DOHH2 (cell line): ENCODE results near the gene KIRREL3.

Experiments used
- H3F3A ChIP-seq: fragments of 200-600 bp; sonication (generic), shearing (Covaris generic); 2 replicates; pipeline ENCODE4 v1.6.0; 2016; ENCODE audit warnings: antibody characterized with exemption, mild to moderate bottlenecking; ENCODE audit not compliant: control insufficient read depth, insufficient read depth
- H3K27ac ChIP-seq: fragments of 200-600 bp; sonication (generic); 2 replicates; pipeline ENCODE4 v1.5.1; 2014; ENCODE audit warnings: low read depth, mild to moderate bottlenecking, low read length, moderate library complexity
- H3K27me3 ChIP-seq: fragments of 200-600 bp; sonication (generic); 2 replicates; pipeline ENCODE4 v1.6.1; 2014; ENCODE audit warnings: mild to moderate bottlenecking, low read length, mixed read lengths; ENCODE audit not compliant: control insufficient read depth
- H3K36me3 ChIP-seq: fragments of 200-600 bp; sonication (generic); 2 replicates; pipeline ENCODE4 v1.6.1; 2014; ENCODE audit warnings: mild to moderate bottlenecking, low read length, moderate library complexity, mixed read lengths; ENCODE audit not compliant: control insufficient read depth
- H3K4me1 ChIP-seq: fragments of 200-600 bp; sonication (generic); 2 replicates; pipeline ENCODE4 v1.6.1; 2014; ENCODE audit warnings: mild to moderate bottlenecking, low read length, mixed read lengths; ENCODE audit not compliant: control insufficient read depth
- H3K4me2 ChIP-seq: fragments of 200-600 bp; sonication (generic); 2 replicates; pipeline ENCODE4 v1.6.0; 2014; ENCODE audit warnings: mild to moderate bottlenecking, low read length, moderate library complexity
- H3K4me3 ChIP-seq: fragments of 200-600 bp; sonication (generic); 2 replicates; pipeline ENCODE4 v1.5.1; 2014; ENCODE audit warnings: mild to moderate bottlenecking, low read length, mixed read lengths
- H3K79me2 ChIP-seq: fragments of 200-600 bp; sonication (generic); 2 replicates; pipeline ENCODE4 v1.6.1; 2014; ENCODE audit warnings: mild to moderate bottlenecking, low read length, mixed read lengths; ENCODE audit not compliant: control insufficient read depth
- H3K9me2 ChIP-seq: fragments of 200-600 bp; sonication (generic); replicated peaks from 2 replicates; pipeline ENCODE4 v1.6.1; 2014; ENCODE audit warnings: mild to moderate bottlenecking, low read length, mixed read lengths; ENCODE audit not compliant: control insufficient read depth
- H3K9me3 ChIP-seq: fragments of 200-600 bp; sonication (generic); 2 replicates; pipeline ENCODE4 v1.6.1; 2014; ENCODE audit warnings: antibody characterized with exemption, low read length, mixed read lengths; ENCODE audit not compliant: control insufficient read depth, insufficient read depth
- H4K20me1 ChIP-seq: fragments of 200-600 bp; sonication (generic); 2 replicates; pipeline ENCODE4 v1.6.0; 2014; ENCODE audit warnings: low read depth, mild to moderate bottlenecking, antibody characterized with exemption, low read length, moderate library complexity; ENCODE audit not compliant: control insufficient read depth, insufficient read depth
- EZH2phosphoT487 ChIP-seq: fragments of 200-600 bp; sonication (generic); IDR thresholded peaks from 2 replicates; pipeline ENCODE4 v1.6.1; 2017; ENCODE audit warnings: borderline replicate concordance, mild to moderate bottlenecking, antibody characterized with exemption, low read length, moderate library complexity, mixed read lengths
- TF ChIP-seq, protein P1 (sequence below): fragments of 200-600 bp; sonication (generic); IDR thresholded peaks from one replicate; pipeline ENCODE4 v1.5.1; 2014; ENCODE audit warnings: antibody characterized with exemption, mild to moderate bottlenecking, low read depth, low read length; ENCODE audit not compliant: poor library complexity, severe bottlenecking

Gene KIRREL3

DNA sequence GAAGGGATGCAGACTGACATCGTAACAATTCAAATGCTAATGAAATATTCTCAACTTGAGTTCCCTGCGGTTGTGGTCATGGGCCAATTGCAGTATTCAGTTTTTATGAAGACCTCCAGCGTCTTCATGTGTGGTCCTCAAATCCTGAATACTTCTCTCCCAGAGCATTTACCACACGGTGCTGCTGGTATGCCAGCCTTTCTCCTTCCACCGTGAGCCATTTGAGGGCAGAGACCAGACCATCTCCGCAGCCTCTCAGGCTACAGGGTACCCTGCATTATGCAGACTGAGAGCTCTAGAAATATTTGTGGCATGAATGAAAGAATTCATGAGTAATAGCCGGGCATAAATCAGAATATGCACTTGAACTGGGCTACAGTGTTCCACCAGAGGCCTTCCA, 355.4 kb downstream of the KIRREL3 start:
- Histone ChIP-seq H3K27me3 (no peaks in the 10 kb centered on the region), H3F3A (no peaks in the 10 kb centered on the region), H3K79me2 (no peaks in the 10 kb centered on the region), H3K4me3 (no peak overlapping the region), H3K4me1 (no peaks in the 10 kb centered on the region), H3K36me3 (no peaks in the 10 kb centered on the region), H3K9me2 (no peaks in the 10 kb centered on the region), H4K20me1 (no peaks in the 10 kb centered on the region), H3K27ac (no peak overlapping the region), H3K9me3 (no peaks in the 10 kb centered on the region), H3K4me2 (no peak overlapping the region)
- TF ChIP-seq EZH2phosphoT487, result no peak
- TF ChIP-seq, protein P1, sequence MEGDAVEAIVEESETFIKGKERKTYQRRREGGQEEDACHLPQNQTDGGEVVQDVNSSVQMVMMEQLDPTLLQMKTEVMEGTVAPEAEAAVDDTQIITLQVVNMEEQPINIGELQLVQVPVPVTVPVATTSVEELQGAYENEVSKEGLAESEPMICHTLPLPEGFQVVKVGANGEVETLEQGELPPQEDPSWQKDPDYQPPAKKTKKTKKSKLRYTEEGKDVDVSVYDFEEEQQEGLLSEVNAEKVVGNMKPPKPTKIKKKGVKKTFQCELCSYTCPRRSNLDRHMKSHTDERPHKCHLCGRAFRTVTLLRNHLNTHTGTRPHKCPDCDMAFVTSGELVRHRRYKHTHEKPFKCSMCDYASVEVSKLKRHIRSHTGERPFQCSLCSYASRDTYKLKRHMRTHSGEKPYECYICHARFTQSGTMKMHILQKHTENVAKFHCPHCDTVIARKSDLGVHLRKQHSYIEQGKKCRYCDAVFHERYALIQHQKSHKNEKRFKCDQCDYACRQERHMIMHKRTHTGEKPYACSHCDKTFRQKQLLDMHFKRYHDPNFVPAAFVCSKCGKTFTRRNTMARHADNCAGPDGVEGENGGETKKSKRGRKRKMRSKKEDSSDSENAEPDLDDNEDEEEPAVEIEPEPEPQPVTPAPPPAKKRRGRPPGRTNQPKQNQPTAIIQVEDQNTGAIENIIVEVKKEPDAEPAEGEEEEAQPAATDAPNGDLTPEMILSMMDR, result no peak

DNA sequence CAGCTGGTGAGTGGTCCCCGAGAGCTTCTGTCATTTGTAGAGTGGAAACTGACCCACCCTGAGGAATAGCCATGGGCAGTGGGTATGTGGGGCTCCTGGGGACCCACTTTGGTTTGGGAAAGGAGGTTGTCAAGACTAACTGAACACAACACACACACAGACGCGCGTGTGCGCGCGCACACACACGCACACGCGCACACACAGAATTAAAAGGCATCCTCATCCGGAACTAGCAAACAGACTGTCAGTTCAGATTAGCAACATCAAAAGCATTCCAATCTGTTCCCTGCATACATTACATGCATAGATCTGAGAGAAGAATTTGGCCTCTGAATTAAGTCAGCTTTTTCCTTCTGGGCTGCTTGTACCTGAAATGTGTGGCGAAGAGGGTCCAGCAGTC, 360.4 kb downstream of the KIRREL3 start:
- 0 out of 2 replicates have a peak, but pooled peaks cover 3% of the 10 kb centered on the region for H3K27me3 ChIP-seq
- no peak for TF ChIP-seq EZH2phosphoT487
- TF ChIP-seq, protein P1, result no peak
- H3K4me3 ChIP-seq, result no peak overlapping the region
- H3K4me2 ChIP-seq, result no peak overlapping the region
- H3K36me3 ChIP-seq, result no peaks in the 10 kb centered on the region
- H3K27ac ChIP-seq, result no peak overlapping the region
- no peaks in the 10 kb centered on the region for H3K9me3 ChIP-seq
- H3F3A ChIP-seq, result no peaks in the 10 kb centered on the region
- H3K79me2 ChIP-seq, result no peaks in the 10 kb centered on the region
- H3K9me2 ChIP-seq, result no peaks in the 10 kb centered on the region
- H4K20me1 ChIP-seq, result no peaks in the 10 kb centered on the region
- no peaks in the 10 kb centered on the region for H3K4me1 ChIP-seq

DNA sequence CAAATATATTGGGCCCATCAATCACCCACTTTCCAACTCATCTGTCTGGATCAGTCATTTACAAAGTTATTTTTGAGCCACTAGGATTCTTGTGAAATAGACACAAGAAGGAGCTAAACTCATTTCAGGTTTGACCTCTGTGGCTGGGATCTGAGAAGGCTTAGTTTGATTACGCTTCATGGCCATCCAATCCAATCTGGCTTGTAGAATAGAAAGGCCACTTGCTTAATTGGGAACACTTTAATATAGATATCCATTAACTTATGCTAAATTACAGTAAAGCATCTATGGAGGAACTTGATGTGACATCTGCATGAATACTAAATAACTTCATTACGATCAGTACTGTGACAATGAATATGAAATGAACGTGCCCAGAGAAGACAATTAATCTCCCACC, 360.9 kb downstream of the KIRREL3 start:
- Histone ChIP-seq H3K4me1 (no peaks in the 10 kb centered on the region), H3K4me3 (no peak overlapping the region), H3K27me3 (0 out of 2 replicates have a peak, but pooled peaks cover 3% of the 10 kb centered on the region), H3K9me2 (no peaks in the 10 kb centered on the region), H3K9me3 (no peaks in the 10 kb centered on the region), H3F3A (no peaks in the 10 kb centered on the region), H3K36me3 (no peaks in the 10 kb centered on the region), H4K20me1 (no peaks in the 10 kb centered on the region), H3K27ac (no peak overlapping the region), H3K4me2 (no peak overlapping the region), H3K79me2 (no peaks in the 10 kb centered on the region)
- TF ChIP-seq, protein P1, result no peak
- TF ChIP-seq EZH2phosphoT487, result no peak

DNA sequence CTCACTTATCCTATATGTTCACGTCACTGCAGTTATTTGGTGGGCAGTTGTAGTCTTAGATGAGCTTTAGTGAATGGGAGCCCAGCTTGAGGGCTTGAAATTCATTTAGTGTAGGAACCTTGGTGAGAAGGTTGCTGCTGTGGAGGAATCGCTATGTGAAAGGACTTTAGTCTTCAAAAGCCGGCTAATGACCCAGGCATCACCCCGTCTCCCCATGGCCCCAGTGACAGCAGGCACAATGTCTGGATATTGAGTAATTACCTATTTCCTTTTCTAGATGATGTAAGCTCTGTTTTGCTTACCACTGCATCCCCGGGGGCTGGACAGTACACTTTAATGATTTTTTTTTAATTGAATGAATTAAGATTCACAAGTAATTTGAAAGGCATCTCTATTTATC, 361.9 kb downstream of the KIRREL3 start:
- Histone ChIP-seq H3K27ac (no peak overlapping the region), H3F3A (no peaks in the 10 kb centered on the region), H3K79me2 (no peaks in the 10 kb centered on the region), H3K4me3 (no peak overlapping the region), H3K9me2 (no peaks in the 10 kb centered on the region), H3K4me1 (no peaks in the 10 kb centered on the region), H4K20me1 (no peaks in the 10 kb centered on the region), H3K27me3 (0 out of 2 replicates have a peak, but pooled peaks cover 3% of the 10 kb centered on the region), H3K36me3 (no peaks in the 10 kb centered on the region), H3K9me3 (no peaks in the 10 kb centered on the region), H3K4me2 (no peak overlapping the region)
- TF ChIP-seq, protein P1, result no peak
- no peak for TF ChIP-seq EZH2phosphoT487
